RWPE2 (cell line): ENCODE data around the gene SLAMF6.
A peak's percentile ranks its signal among the peaks of the same experiment; 100 is the strongest.

ENCODE experiments used
- ATAC-seq: fragments of 200-7000 bp; cut with Tn5 transposase; 3 replicates; pipeline ENCODE4 v1.9.1; 2021; ENCODE audit warnings: low read depth
- DNase-seq: peaks from one replicate; pipeline ENCODE4 v3.0.0-alpha.2; 2020; ENCODE audit warnings: low spot score
- H3K27ac ChIP-seq: fragments of 450-650 bp; 2 replicates; pipeline ENCODE4 v1.5.1; 2017; ENCODE audit warnings: mild to moderate bottlenecking; ENCODE audit not compliant: poor library complexity, severe bottlenecking
- H3K27me3 ChIP-seq: fragments of 250-450 bp; sonication (Bioruptor Pico); 2 replicates; pipeline ENCODE4 v1.5.1; 2021; ENCODE audit warnings: mild to moderate bottlenecking, moderate library complexity; ENCODE audit not compliant: insufficient read depth, poor library complexity, severe bottlenecking
- H3K36me3 ChIP-seq: fragments of 250-450 bp; sonication (Bioruptor Pico); 2 replicates; pipeline ENCODE4 v1.5.1; 2020; ENCODE audit warnings: low read depth, mild to moderate bottlenecking, moderate library complexity
- H3K4me1 ChIP-seq: fragments of 250-450 bp; sonication (Bioruptor Pico); 2 replicates; pipeline ENCODE4 v1.5.1; 2021; ENCODE audit warnings: mild to moderate bottlenecking, moderate library complexity; ENCODE audit not compliant: insufficient read depth, poor library complexity, severe bottlenecking
- H3K4me3 ChIP-seq: fragments of 250-450 bp; sonication (Bioruptor Pico); 2 replicates; pipeline ENCODE4 v1.5.1; 2021; ENCODE audit warnings: mild to moderate bottlenecking, moderate library complexity; ENCODE audit not compliant: severe bottlenecking
- H3K9me3 ChIP-seq: fragments of 250-450 bp; sonication (Bioruptor Pico); 2 replicates; pipeline ENCODE4 v1.5.1; 2021; ENCODE audit warnings: mild to moderate bottlenecking, moderate library complexity; ENCODE audit not compliant: severe bottlenecking
- CTCF ChIP-seq: fragments of 450-650 bp; IDR thresholded peaks from one replicate; pipeline ENCODE4 v1.5.1; 2017; ENCODE audit warnings: mild to moderate bottlenecking, moderate library complexity; ENCODE audit not compliant: poor library complexity, severe bottlenecking

The SLAMF6 gene

DNA sequence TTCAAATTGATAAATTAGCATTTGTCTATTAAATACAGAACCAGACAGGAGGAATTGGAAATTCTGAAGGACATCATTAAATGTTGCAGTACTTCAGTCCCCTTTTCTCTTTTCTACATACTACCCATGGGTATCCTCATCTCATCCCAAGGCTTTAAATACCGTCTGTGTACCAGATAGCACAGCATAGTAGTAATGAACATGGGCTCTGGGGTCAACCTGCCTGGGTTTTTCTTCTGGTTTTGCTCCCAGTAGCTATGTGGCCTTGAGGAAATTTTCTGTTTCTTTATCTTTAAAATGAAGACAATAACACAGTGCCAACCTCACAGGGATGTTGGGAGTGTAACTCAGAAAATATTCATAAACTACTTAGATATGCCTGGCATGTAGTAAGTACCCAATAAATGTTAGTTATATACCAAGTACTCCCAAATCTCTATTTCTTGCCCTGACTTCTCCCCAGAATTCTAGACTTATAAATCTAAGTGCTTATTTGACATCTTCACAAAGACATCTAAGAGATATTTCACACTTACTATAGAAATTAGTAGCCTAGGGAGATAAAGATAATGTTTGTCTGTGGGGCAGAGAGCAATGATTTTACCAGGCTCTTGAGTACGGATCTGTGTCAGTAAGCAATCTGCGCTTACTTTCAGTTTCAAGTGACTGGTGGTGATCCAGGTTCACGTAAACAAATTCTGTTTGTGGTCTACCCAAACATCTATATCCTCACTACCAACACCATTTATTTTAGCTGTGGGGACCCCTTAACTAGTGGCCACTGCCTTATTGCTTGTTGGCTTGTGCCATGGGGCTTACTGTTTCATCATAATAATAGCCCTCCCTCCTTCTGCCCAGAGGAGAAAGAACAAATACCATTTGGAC is 85.4 kb downstream of the SLAMF6 start:
- TF ChIP-seq CTCF: no peak
- no peaks in the 10 kb centered on the region for H3K4me1 ChIP-seq
- H3K9me3 ChIP-seq: no peaks in the 10 kb centered on the region
- peak overlapping the region; percentile 7 for H3K4me3 ChIP-seq
- DNase-seq (no peak), ATAC-seq (peak; percentile 35; the same call in 2 of the 3 replicates)
- H3K27ac ChIP-seq: no peak overlapping the region
- no peaks in the 10 kb centered on the region for H3K27me3 ChIP-seq
- H3K36me3 ChIP-seq: no peaks in the 10 kb centered on the region

GRCh38 chr1:160436966-160437365 is 86.1 kb downstream of the SLAMF6 start:
- no peaks in the 10 kb centered on the region for H3K27me3 ChIP-seq
- TF ChIP-seq CTCF: no peak
- H3K9me3 ChIP-seq: no peaks in the 10 kb centered on the region
- no peak for DNase-seq
- no peak overlapping the region for H3K4me3 ChIP-seq
- ATAC-seq: no peak
- no peak overlapping the region for H3K27ac ChIP-seq
- no peaks in the 10 kb centered on the region for H3K36me3 ChIP-seq
- no peaks in the 10 kb centered on the region for H3K4me1 ChIP-seq
